HG03460 (cell line): Measurements from ENCODE around the gene COL4A5.
"Not testable (repeated sequence)": the region's sequence is repeated elsewhere in the genome, so short reads cannot be mapped to it uniquely, and the experiment has no call there.

Experiments used
- ATAC-seq: cut with Tn5 transposase; IDR thresholded peaks from one replicate; pipeline ENCODE4 v1.9.1; 2021; ENCODE audit not compliant: unreplicated experiment

Gene COL4A5

DNA sequence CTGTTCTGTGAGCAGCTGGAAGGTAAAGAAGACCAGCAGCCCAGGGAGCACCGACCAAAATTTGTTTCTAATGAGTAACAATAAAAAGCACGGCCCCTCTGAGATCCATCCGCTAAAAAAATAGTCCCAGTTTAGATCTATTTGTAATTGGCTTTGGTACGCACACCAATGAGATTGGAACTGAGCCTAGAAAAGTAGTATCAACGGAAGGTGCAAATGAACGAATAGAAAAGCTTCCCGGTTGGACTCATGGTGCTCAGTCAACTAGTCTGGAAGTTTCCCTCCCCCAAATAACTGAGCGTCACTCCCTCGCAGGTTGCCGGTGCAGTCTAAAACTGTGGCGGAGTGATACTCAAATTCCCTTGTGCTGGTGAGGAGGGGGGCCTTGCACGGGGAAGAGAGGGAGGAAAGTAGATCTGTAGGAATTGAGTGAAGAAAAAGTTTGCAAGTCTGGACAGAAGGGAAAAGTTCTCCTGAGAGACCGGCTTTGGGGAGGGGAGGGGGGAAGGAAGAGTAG, at the start of gene COL4A5:
TSS of gene COL4A5 (plus strand) at position 413 of the 517 bp plus-strand sequence. CDS start 288 bp downstream, outside the sequence.
- no peak for ATAC-seq

DNA sequence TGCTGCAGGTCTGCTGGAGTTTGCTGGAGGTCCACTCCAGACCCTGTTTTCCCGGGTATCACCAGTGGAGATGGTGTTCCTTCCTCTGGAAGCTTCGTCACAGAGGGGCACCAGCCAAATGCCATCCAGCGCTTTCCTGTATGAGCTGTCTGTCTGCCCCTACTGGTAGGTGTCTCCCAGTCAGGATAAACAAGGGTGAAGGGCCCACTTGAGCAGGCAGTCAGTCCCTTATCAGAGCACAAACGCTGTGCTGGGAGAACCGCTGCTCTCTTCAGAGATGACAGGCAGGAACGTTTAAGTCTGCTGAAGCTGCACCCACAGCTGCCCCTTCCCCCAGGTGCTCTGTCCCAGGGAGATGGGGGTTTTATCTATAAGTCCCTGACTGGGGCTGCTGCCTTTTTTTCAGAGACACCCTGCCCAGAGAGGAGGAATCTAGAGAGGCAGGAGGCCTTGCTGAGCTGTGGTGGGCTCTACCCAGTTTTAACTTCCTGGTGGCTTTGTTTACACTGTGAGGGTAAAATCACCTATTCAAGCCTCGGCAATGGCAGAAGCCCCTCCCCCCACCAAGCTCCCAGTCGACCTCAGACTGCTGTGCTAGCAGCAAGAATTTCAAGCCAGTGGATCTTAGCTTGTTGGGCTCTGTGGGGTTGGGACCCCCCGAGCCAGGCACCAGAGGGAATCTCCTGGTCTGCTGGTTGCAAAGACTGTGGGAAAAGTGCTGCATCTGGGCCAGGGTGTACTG, 48.5 kb upstream of the COL4A5 start:
- not testable (repeated sequence) for ATAC-seq

GRCh38 chrX:108396188-108396891, 43.3 kb upstream of the COL4A5 start:
- ATAC-seq: no peak

GRCh38 chrX:108396986-108397385, 42.7 kb upstream of the COL4A5 start:
- no peak for ATAC-seq

DNA sequence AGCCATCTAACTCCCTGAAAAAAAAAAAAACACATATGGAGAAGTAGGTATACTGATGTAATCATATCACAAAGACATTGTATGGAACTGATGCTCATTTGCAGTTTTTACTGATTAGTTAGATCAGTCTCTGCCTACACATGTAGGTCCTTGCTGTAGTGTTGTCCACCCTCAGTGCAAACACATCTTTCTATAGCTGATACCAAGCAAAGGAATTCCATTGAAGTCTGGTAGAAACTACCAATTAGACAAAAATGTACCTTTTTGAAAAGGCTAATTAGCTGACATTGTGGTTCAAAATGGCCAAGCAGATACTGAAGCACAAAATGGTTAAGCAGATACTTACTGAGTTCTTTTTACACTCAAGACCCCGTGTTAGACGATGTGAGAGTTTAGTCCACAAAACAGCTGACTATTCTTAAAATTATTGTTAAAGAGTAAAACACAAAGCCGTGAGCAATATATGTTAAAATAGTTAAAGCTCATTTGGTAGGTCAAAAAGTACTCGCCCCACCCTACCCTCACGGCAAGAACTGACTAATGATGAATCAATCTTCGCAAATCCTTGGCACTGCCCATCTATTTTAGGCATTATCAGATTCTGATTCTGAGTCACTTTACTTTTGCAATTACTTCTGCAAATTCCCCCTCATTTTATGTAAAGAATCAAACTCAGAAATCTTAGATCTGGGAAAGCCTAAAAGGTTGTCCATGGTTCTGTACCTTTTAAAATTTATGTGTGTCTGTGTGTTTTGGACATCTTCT, 41.8 kb upstream of the COL4A5 start:
- ATAC-seq: no peak

DNA sequence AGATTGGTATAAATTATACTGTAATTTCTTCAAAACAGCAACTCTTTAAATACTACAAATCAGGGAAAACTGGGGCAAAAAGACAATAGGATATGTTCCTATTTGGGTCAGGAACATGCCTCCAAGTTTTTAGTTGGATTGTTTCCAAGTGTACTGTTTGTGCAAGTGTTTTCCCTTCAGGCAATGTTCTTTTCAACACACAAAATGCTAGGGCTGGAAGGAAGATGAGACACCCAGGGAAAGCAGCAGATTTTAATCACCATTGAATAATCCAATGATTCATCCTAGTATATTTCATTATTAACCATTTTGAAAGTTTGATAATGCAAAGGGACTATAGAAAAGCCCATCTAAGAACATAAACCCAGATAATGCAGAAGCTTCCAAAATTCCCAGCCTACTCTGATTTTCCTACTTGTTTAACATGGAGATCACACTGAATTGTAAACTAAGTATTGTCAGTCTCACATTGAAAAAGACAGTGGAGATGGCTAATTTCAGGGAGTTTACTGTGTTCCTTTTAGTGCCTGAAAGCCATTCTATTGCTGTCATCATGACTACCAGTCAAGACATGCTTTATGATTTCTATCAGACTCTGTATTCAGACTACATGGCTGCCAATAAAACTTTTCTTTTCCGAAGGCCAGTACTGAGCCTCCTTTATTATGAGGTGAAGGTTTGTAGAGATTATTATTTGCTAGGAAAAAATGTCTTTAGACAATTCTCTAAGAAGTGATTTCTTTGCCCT, 40.0 kb upstream of the COL4A5 start:
- no peak for ATAC-seq

- ATAC-seq: no peak
Measured at GRCh38 chrX:108412783-108413182, 26.9 kb upstream of the COL4A5 start.

GRCh38 chrX:108415146-108415545, 24.5 kb upstream of the COL4A5 start:
- ATAC-seq: no peak

- ATAC-seq: no peak
Measured at GRCh38 chrX:108415891-108416290, 23.7 kb upstream of the COL4A5 start.

- no peak for ATAC-seq
Measured at GRCh38 chrX:108417257-108417656, 22.4 kb upstream of the COL4A5 start.

- no peak for ATAC-seq
Measured at GRCh38 chrX:108419401-108419800, 20.2 kb upstream of the COL4A5 start.

GRCh38 chrX:108420481-108420880, 19.2 kb upstream of the COL4A5 start:
- ATAC-seq: no peak

DNA sequence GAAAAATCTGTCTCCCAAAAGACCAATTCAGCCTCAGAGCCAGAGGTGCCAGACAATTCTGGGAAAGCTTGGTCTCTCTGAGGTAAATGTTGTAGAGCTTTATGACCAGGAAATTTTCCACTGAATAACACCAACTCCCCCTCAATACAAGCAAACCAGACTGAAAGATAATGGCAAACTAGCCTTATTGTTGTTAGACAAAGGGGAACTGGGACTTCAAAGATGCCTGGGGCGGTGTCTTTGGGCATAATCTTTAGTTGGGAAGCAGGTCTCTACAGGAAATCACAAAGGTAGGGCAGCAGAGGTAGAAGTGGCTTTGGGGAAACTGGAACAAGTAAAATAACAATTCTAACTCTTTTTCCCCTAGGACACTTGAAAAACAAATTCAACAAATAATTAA, 13.4 kb upstream of the COL4A5 start:
- ATAC-seq: no peak

DNA sequence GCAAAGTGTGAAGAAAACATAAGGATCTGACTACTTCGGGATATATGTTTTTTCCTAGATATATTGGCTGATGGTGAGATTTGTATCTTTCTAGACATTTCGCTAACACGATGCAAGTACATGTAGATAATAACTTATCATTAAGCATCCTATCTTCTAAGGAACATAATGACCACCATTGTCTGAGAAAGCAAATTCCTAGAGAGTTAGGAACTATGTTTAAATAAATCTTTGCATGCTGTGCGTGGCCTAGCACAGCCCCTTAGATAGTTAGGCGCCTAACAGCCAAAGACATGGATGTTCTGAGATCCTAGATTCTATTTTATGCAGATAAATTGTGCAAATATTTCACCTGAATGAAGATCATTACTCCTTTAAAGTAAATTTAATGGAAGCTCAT, 4.4 kb upstream of the COL4A5 start:
- no peak for ATAC-seq

- ATAC-seq: no peak
Measured at GRCh38 chrX:108437349-108438109, 2.1 kb upstream of the COL4A5 start.

DNA sequence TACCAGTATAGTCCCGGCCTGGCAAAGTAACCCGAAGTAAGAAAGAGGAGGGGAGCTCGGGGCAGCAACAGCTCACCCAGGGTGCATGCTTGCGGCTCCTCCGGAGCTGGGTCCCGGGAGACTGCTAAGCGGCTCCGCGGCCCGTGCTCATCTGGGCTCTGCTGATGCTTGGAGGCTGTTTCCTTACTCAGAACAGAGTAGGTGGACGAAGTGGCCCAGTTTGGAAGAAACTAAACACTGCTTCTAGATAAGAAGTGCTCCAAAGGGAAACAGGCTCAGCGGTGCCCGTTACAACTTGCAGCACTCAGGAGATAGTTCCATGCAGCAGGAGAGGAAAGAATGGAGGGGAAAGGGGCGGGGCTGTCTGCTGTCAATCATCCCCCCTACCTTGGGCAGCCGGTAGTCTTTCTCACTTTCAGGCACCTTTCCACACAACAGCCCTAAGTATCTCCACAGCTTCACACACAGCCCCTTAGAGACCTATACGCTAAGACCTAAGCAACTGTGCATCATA, 1.5 kb upstream of the COL4A5 start, which contains the start of gene COL4A6:
TSS of gene COL4A6 (minus strand) at position 313 of the 514 bp plus-strand sequence. CDS start at position 87, 226 bp downstream.
- no peak for ATAC-seq

DNA sequence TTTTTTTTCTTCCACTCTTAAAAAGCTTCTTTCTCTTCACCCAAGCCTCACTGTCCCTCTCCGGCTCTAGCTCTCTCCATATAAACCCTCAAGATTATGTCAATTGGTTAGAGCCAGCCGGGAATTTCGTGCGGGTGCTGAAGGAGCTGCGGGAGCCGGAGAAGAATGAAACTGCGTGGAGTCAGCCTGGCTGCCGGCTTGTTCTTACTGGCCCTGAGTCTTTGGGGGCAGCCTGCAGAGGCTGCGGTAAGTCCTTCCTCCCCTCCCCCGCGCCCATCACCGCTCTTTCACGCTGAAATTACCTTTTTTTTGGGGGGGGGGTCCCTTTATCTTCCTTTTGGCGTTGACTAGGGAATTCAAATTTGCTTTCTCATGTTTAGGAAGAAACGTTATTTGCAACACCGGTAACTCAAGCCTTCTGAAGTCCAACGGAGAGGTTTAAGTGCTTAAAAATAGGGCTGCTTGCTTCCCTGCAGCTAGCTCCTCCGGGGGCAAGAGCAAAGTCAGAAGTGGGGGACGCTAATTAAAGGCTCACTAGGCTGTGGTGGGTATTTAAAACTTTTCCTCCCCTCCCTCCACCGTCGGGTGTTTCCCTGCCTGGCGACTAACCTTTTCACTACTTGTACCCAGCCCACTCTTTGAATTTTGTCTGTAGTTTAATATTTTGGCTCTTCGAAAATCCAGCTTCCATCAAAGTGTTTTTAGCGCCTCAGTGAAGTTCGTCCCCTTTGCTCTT, 491 bp downstream of the COL4A5 start:
- ATAC-seq: no peak

- ATAC-seq: no peak
Measured at GRCh38 chrX:108442901-108443464, 3.3 kb downstream of the COL4A5 start.

DNA sequence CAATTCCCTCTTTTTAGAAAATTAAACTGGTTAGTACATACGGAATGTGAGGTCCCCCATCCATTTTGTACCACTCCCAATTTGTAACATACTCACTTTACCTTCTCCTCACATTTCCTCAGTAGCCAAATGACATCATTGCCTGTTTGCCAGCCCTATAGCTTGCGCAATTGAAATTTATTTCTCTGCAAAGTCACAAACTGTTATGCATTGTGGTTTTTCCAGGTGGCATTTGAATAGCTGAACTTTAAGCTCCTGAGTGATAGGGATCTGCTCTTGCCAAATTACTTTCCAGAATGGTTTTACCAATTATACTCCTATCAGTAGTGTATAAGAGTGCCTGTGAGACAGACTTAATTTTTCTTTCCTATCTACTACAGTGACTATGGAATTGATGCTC, 7.7 kb downstream of the COL4A5 start:
- no peak for ATAC-seq
